ENCODE measurements around the gene HOXB13. TPM values are rescaled to one million over a fixed set of nuclear protein-coding genes. Genes with fewer than 3 reads are reported as not detected.

The HOXB13 gene
- polyA plus RNA-seq (ENCODE audit: insufficient read length): not detected

GRCh38 chr17:48728232-48729231 is at the start of gene HOXB13:
Gene HOXB13, minus strand, starts transcription at chr17:48728750. Its CDS starts 157 bp downstream, at chr17:48728593.
- DNase-seq (ENCODE audit: low read depth): no peak

GRCh38 chr17:48776602-48777001 is 48.1 kb upstream of the HOXB13 start:
- no peak for DNase-seq (ENCODE audit: low read depth)

DNA sequence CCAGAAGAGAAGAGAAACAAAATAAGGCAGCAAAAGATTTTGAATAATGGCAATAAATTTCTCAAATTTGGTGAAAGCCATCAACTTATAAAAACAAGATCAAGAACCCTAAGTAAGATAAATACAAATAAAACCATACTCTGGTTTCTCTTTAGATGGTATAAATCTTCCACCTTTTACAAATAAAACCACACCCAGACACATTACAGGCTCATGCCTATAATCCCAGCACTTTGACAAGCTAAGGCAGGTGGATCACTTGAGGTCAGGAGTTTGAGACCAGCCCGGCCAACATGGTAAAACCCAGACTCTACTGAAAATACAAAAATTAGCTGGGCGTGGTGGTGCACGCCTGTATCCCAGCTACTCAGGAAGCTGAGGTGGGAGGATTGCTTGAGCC is 44.7 kb upstream of the HOXB13 start:
- DNase-seq (ENCODE audit: low read depth): no peak

DNA sequence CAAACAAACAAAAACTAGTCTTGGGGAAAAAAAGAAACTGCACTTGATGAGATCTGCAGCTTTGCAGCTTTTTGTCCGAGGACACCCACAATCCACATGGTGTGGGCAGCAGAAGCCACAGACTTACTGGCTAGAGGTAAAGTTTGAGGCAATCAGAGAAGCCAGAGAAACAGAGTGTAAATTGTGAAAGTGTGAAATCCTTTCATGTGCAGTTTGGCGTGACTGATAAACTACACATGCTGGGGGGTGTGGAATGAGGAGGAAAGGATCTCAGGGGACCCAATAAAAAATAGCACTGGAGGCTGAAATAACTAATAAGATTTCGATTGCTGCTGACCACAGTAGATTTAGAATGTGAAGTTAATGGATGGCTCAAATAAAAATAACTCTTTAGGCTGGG is 42.4 kb upstream of the HOXB13 start:
- no peak for DNase-seq (ENCODE audit: low read depth)

GRCh38 chr17:48769009-48769675 is 40.6 kb upstream of the HOXB13 start:
- no peak for DNase-seq (ENCODE audit: low read depth)

DNA sequence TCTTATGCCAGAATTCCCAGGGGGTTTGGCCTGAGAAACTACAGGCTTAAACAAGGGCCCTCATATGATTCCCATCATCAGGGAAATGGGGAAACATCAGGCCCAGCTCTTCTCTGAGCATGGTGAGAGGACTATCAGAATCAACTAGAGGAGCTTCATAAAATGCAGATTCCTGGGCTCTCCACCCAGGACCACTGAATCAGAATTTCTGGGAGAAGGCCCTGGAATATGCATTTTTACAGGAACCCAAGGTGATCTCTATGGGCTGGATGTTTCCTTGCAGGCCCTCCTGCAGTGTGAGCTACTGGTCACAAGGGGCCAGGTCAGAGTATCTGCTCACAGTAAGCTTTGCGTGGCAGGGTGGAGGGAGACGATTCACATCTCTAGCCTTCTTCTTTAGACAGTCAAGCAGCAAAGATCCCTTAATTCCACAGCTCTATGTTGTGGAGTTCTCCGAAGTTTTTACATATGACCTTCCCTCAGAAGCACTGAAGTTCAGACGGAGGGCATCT is 38.8 kb upstream of the HOXB13 start:
- DNase-seq (ENCODE audit: low read depth): no peak

DNA sequence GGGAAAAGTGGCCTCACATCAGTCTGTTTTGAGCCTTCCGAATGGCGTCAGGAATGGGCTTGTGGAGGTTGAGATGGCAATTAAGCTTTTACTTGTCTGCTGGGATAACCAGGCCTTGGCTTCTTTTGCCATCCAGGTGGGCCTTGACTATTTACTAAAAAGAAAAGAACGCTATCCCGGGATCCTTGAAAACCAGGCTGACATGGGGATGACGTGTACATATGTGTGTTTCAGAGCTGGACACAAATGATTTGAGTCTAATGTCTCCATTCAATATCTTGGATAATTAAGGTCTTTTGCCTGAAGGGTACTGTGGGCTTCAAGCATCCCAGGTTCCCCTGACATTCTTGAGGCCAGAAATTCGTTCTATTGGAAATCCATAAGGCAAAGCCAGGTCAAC is 32.6 kb upstream of the HOXB13 start:
- DNase-seq (ENCODE audit: low read depth): no peak

DNA sequence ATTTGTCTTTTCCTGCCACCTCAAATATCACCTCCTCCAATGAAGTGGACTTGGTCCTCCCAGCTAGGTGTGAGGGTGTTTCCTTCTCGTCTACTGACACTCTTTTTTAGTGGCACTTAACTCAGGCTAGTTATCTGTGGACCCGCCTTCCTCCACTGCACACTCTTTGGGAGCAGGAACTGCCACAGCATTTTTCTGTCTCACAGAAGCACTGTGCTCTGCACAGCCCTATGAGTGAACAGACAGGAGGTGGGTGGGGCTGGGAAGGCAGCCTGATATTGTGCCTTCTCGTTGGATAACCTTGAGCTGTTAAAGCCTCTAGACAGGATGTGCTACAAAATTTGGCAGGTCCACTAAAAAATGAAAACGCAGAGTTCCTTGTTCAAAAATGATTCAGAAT is 31.9 kb upstream of the HOXB13 start:
- DNase-seq (ENCODE audit: low read depth): no peak

- DNase-seq (ENCODE audit: low read depth): no peak
Measured at GRCh38 chr17:48759288-48759687, 30.7 kb upstream of the HOXB13 start.

- no peak for DNase-seq (ENCODE audit: low read depth)
Measured at GRCh38 chr17:48757524-48757961, 29.0 kb upstream of the HOXB13 start.

DNA sequence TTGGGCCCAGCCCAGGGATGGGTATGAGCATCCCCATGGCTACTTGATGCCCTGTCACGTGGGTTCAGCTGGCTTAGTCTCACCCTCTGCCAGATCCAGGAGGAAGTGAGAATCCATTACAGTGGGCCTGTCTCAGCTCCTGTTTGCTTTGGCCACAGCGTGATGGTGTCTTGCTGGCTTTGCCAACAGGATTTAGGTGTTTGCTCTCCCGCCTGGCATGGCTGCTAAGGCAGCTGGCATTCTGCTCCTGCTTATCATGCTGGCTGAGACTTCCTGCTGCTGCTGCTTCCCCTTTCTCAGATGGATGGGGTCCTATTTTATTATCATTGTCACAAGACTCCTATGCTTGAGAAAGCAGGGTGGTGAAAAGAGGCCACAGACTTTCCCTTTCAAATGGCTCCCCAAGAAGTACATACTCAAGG is 28.3 kb upstream of the HOXB13 start:
- DNase-seq (ENCODE audit: low read depth): no peak

- DNase-seq (ENCODE audit: low read depth): no peak
Measured at GRCh38 chr17:48755356-48755755, 26.8 kb upstream of the HOXB13 start.

- no peak for DNase-seq (ENCODE audit: low read depth)
Measured at GRCh38 chr17:48754500-48755261, 26.1 kb upstream of the HOXB13 start.

GRCh38 chr17:48753794-48754499 is 25.4 kb upstream of the HOXB13 start:
- no peak for DNase-seq (ENCODE audit: low read depth)

- no peak for DNase-seq (ENCODE audit: low read depth)
Measured at GRCh38 chr17:48752399-48753288, 24.1 kb upstream of the HOXB13 start.

GRCh38 chr17:48751733-48752398 is 23.3 kb upstream of the HOXB13 start:
- no peak for DNase-seq (ENCODE audit: low read depth)

DNA sequence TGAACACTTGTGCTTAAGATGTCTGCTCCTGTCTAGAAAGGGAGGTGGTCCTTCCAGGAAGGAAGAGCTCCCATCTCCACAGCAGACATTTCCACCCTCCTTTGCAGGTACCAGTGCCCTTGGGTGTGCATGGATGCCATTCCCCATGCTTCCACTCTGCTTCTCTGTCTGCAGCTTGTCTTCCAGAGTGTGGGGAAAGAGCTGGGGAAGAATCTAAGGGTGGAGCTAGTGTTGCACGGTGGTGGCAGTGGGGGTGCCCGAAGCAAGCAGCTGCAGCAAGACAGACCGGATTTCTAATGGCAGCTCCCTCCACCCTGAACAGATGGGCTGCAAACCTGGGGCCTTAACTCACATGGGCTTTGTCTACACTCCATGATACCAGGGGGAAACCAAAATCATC is 22.6 kb upstream of the HOXB13 start:
- no peak for DNase-seq (ENCODE audit: low read depth)

DNA sequence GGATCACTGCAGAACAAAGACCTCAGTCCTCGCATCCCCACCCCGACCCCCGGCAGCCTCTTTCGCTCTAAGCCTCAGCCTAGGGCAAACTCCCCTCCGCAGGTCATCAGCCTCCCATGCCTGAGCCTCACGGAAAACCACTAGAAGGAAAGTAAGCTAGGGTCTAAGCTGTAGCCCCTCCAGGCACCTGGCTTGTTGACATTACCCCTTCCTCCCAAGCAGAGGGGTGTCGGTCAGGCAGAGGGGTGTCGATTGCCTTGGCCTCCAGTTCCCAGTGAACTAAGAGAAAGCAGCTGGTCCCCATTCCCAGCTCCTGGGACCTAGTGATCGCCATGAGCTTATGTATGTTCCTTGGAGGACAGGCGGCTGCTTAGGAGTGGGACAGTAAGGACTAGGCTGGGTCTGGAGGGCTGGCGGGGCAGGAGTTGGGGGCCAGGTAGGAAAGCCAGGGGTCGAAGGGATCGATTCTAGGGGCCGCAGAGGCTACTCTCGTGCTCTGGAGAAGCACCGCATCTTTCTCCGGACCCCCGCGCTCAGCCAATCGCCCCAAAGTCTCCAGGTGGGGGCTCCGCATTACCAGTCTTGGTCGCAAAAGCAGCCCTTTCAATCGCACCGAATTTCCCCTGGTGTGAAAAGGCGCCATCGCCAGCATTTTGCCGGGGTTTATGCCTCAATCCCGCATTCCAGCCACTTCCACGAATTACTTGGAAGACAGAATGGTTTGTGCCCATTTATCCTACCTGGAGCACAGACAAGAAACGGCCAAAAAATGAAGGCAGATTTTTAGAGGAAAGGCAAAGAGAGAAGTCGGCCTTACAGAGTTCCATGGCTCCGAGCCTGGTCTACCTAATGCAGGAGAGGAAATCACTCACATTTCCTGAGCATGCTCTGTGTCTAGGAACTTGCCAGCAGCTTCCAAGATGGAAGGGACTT is 21.3 kb upstream of the HOXB13 start:
- DNase-seq (ENCODE audit: low read depth): no peak

Data from forelimb muscle (tissue), 1 donor.